HFFc6 (cell line): Measurements from ENCODE around the gene PDGFRB. TPM values are rescaled to one million over a fixed set of nuclear protein-coding genes. Genes with fewer than 3 reads are reported as not detected.

Source experiments
- DNase-seq: peaks from one replicate; pipeline ENCODE4 v3.0.0-alpha.2; 2018
- H3K27ac Mint-ChIP-seq: 2 replicates; pipeline ENCODE4 v1.8.0; 2020; ENCODE audit warnings: mild to moderate bottlenecking, mixed read lengths
- H3K27me3 Mint-ChIP-seq: 2 replicates; pipeline ENCODE4 v1.8.0; 2021; ENCODE audit warnings: mild to moderate bottlenecking, moderate library complexity, mixed read lengths; ENCODE audit not compliant: insufficient read depth
- H3K36me3 Mint-ChIP-seq: 2 replicates; pipeline ENCODE4 v1.8.0; 2021; ENCODE audit warnings: low read depth, mixed read lengths
- H3K4me1 Mint-ChIP-seq: 2 replicates; pipeline ENCODE4 v1.8.0; 2020; ENCODE audit warnings: low read depth, mixed read lengths
- H3K4me3 Mint-ChIP-seq: 2 replicates; pipeline ENCODE4 v1.8.0; 2020; ENCODE audit warnings: mild to moderate bottlenecking, moderate library complexity, mixed read lengths
- H3K9me3 Mint-ChIP-seq: 2 replicates; pipeline ENCODE4 v1.8.0; 2020; ENCODE audit warnings: mild to moderate bottlenecking, mixed read lengths
- CTCF ChIP-seq: fragments of 200-600 bp; sonication (generic); IDR thresholded peaks from 2 replicates; pipeline ENCODE4 v1.5.0; 2021; ENCODE audit warnings: antibody characterized with exemption, mild to moderate bottlenecking
- total RNA-seq, 6 experiments: library from RNA; stranded (reverse); fragmentation: NEBNext Ultra II Directional; extraction: Animal tissue kit (Norgen Biotek cat#: 25700); gene quantifications; 2 replicates in 1 of 6; 3 replicates in 5 of 6; pipeline ENCODE4 v1.2.3, GENCODE V29; 2021

PDGFRB gene
- total RNA-seq, 6 experiments from 2014 or later = 137 to 208 (median 180) TPM

- H3K9me3 Mint-ChIP-seq = no peaks in the 10 kb centered on the region
- peaks cover 27% of the 10 kb centered on the region for H3K36me3 Mint-ChIP-seq
- H3K4me1 Mint-ChIP-seq = peaks cover 87% of the 10 kb centered on the region
- H3K27me3 Mint-ChIP-seq = peaks cover 8% of the 10 kb centered on the region
- DNase-seq = no peak
- no peak overlapping the region; the same call in 1 of the 2 replicates for H3K4me3 Mint-ChIP-seq
- H3K27ac Mint-ChIP-seq = peak overlapping the region; percentile 68
- TF ChIP-seq CTCF = no peak
These were observed 7.3 kb downstream of the PDGFRB start for GRCh38 chr5:150148117-150148927.

GRCh38 chr5:150147670-150148069 is 8.0 kb downstream of the PDGFRB start:
- peaks cover 87% of the 10 kb centered on the region for H3K4me1 Mint-ChIP-seq
- peaks cover 8% of the 10 kb centered on the region for H3K27me3 Mint-ChIP-seq
- H3K36me3 Mint-ChIP-seq = peaks cover 25% of the 10 kb centered on the region
- peak overlapping the region; percentile 68 for H3K27ac Mint-ChIP-seq
- TF ChIP-seq CTCF = no peak
- H3K4me3 Mint-ChIP-seq = no peak overlapping the region
- DNase-seq = no peak
- H3K9me3 Mint-ChIP-seq = no peaks in the 10 kb centered on the region

- peaks cover 21% of the 10 kb centered on the region for H3K36me3 Mint-ChIP-seq
- TF ChIP-seq CTCF = no peak
- H3K4me3 Mint-ChIP-seq = no peak overlapping the region
- peaks cover 8% of the 10 kb centered on the region for H3K27me3 Mint-ChIP-seq
- no peak for DNase-seq
- peak overlapping the region; percentile 99 for H3K27ac Mint-ChIP-seq
- H3K4me1 Mint-ChIP-seq = peaks cover 87% of the 10 kb centered on the region
- no peaks in the 10 kb centered on the region for H3K9me3 Mint-ChIP-seq
These were observed 8.6 kb downstream of the PDGFRB start for GRCh38 chr5:150146862-150147601.

- DNase-seq = no peak
- Mint-ChIP-seq H3K27me3 (peaks cover 9% of the 10 kb centered on the region), H3K4me3 (peak overlapping the region; percentile 36; the same call in 1 of the 2 replicates), H3K36me3 (peaks cover 27% of the 10 kb centered on the region), H3K9me3 (no peaks in the 10 kb centered on the region), H3K27ac (peak overlapping the region; percentile 99), H3K4me1 (peaks cover 92% of the 10 kb centered on the region)
- TF ChIP-seq CTCF = no peak
These were observed 9.4 kb downstream of the PDGFRB start for GRCh38 chr5:150146235-150146634.

GRCh38 chr5:150144879-150145278 is 10.8 kb downstream of the PDGFRB start:
- DNase-seq = no peak
- peaks cover 95% of the 10 kb centered on the region for H3K4me1 Mint-ChIP-seq
- peaks cover 30% of the 10 kb centered on the region for H3K36me3 Mint-ChIP-seq
- H3K27ac Mint-ChIP-seq = peak overlapping the region; percentile 99
- TF ChIP-seq CTCF = no peak
- H3K27me3 Mint-ChIP-seq = peaks cover 10% of the 10 kb centered on the region
- no peaks in the 10 kb centered on the region for H3K9me3 Mint-ChIP-seq
- peak overlapping the region; percentile 71 for H3K4me3 Mint-ChIP-seq
